ENCODE measurements around the gene CCDC68.

DNA sequence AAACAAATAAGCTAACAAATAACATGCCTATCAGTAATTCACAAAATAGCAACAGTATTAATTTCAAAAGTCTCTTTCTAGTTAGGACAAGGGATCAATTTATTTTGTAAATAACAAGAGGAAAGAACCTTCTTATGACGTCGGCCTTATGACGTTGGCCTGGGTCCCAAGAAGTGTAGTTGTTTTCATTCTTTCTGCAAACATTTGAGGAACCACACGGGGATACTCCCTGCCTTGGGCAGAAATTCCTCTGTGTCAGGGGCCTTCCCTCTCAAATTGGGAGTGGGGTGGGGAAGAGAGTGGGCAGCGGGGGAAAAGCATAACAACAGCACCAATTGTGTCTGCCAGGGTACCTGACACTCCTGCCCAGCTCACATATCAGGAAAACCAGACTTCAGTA, 1.3 kb downstream of the CCDC68 start:
- TF ChIP-seq CTCF (conservative IDR thresholded peaks at IDR 0.05; ENCODE audit: low read depth, low read length) = no peak
- TF ChIP-seq POLR2A (IDR thresholded peaks at IDR 0.05; ENCODE audit: low read depth, low read length) = no peak
- no peak for TF ChIP-seq FOS (IDR thresholded peaks at IDR 0.05; ENCODE audit: low read depth, low read length)
- no peak for TF ChIP-seq CHD1 (IDR thresholded peaks at IDR 0.05; ENCODE audit: low read depth, low read length)
- no peak for TF ChIP-seq ELK1 (IDR thresholded peaks at IDR 0.05; ENCODE audit: borderline replicate concordance, low read depth, low read length)
- no peak for TF ChIP-seq RFX5 (IDR thresholded peaks at IDR 0.05; ENCODE audit: low read depth, low read length)
- no peak for TF ChIP-seq RAD21 (IDR thresholded peaks at IDR 0.05; ENCODE audit: low read length)
- no peak for TF ChIP-seq MAFK (IDR thresholded peaks at IDR 0.05; ENCODE audit: low read depth, low read length)
- TF ChIP-seq RCOR1 (IDR thresholded peaks at IDR 0.05; ENCODE audit: insufficient replicate concordance, low read length) = no peak
- no peak for TF ChIP-seq SMC3 (IDR thresholded peaks at IDR 0.05; ENCODE audit: low read depth, low read length)
- TF ChIP-seq MXI1 (IDR thresholded peaks at IDR 0.05; ENCODE audit: borderline replicate concordance, low read depth, low read length) = no peak
- no peak for TF ChIP-seq CEBPB (IDR thresholded peaks at IDR 0.05; ENCODE audit: low read depth, low read length)

Measured in IMR-90 (cell line).